ENCODE measurements around the gene SPECC1L.

DNA sequence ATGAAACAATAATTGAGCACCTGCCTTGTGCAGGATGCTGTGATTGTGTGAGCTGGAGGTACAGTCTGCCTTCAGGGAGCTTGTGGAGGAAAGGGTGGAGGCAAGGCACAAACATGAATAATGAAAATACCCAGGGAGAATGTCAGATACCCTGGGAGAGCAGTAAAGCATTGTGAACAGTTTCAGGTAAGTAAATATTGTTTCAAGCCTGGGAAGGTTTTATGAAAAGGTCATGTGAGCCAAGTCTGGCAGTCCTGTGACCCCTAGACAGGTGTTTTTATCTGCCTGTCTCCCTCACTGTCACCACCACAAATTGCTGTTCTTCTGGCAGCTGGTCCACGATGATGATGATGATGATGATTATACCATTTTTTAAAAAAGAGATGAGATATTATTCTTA, 32.0 kb downstream of the SPECC1L start:
- TF ChIP-seq, protein P1, sequence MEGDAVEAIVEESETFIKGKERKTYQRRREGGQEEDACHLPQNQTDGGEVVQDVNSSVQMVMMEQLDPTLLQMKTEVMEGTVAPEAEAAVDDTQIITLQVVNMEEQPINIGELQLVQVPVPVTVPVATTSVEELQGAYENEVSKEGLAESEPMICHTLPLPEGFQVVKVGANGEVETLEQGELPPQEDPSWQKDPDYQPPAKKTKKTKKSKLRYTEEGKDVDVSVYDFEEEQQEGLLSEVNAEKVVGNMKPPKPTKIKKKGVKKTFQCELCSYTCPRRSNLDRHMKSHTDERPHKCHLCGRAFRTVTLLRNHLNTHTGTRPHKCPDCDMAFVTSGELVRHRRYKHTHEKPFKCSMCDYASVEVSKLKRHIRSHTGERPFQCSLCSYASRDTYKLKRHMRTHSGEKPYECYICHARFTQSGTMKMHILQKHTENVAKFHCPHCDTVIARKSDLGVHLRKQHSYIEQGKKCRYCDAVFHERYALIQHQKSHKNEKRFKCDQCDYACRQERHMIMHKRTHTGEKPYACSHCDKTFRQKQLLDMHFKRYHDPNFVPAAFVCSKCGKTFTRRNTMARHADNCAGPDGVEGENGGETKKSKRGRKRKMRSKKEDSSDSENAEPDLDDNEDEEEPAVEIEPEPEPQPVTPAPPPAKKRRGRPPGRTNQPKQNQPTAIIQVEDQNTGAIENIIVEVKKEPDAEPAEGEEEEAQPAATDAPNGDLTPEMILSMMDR (IDR thresholded peaks at IDR 0.05), result no peak
- TF ChIP-seq EP300 (IDR thresholded peaks at IDR 0.05), result no peak
